Stimulated activated CD4-positive, alpha-beta T cell treated with anti-CD3 and anti-CD28 coated beads, Interleukin-2, amount 100 ng/mL, for 4 hours (primary cell): ENCODE results near the gene FILIP1L.

Experiments
- DNase-seq: peaks from one replicate; pipeline ENCODE4 v3.0.0-alpha.2; 2020; ENCODE audit warnings: low read depth

Gene FILIP1L

GRCh38 chr3:100114413-100115030, at the start of gene FILIP1L:
Gene FILIP1L, minus strand, starts transcription at chr3:100114501.
- no peak for DNase-seq

DNA sequence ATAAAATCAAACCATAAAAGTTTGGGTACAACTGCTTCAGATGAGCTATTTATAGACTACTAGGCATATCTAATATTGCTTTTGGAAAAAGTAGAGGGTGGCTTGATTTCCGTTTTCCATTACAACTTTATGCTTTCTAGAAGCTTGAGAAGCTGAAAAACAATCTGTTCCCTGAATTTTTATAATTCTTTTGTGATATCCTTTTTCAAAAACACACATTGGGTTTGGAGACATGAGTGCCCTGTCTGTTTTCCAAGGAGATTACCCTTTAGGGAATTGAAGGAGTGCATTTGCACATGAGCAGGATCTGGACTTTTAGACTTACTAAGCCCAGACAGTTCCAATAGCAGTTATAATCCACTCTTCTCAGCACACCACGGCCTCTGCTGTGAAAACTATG, 49.5 kb upstream of the FILIP1L start:
- no peak for DNase-seq

GRCh38 chr3:100160521-100160920, 46.2 kb upstream of the FILIP1L start:
- DNase-seq: no peak

DNA sequence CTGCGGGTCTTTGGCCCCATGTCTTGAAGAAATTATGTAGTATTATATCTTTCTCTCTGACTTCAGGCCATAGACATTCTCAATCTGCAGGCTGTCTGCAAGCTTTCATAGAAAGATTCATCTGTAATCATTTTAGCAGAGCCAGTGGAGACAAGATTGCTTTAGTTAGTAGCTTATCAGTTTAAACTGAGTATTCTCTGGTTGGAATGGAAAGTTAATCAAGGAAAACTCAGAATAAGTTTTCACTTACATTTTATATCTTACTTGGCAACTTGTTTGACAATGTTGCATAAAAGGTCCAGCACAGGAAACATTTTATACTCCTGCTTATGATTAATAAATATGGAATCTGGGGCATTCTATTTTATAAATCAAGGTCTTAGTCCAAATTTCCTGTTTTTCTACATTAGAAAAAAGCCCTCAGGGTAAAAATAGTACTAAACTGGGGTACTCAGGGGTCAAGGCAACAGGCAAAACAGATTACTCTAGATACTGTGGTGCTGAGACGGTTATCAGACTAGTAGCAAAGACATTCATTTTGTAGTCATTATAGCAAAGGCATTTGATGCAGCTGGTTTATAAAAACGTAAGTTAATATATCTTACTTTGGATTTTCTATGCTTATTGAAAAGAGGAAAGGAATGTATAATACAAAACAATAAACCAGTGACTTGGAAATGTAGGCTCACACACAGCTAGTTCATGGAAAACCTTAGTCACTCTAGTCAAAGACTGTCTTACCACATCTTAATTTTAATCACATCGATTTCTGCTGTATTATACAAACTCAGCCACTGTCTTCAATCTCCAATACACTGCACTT, 45.2 kb upstream of the FILIP1L start:
- DNase-seq: no peak

GRCh38 chr3:100158918-100159330, 44.6 kb upstream of the FILIP1L start:
- no peak for DNase-seq

DNA sequence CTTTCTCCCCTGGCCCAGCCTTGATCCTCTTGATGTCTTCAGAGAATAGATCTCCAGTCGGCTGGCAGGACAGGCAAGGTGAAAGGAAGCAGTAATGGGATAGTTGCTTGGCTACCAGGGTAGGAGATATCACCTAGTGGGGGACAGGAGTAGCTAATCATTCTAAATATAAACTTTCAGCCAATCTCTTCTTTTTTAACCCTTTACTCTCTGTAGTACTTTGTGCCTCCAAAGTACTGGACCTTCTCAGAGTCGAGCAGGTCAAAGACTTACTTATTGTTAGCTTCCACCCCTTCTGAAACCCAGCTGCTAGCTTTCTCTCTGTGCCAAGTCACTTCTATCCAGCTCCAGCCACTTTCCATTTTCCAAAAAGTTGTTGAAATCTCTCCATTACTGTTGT, 43.4 kb upstream of the FILIP1L start:
- no peak for DNase-seq

DNA sequence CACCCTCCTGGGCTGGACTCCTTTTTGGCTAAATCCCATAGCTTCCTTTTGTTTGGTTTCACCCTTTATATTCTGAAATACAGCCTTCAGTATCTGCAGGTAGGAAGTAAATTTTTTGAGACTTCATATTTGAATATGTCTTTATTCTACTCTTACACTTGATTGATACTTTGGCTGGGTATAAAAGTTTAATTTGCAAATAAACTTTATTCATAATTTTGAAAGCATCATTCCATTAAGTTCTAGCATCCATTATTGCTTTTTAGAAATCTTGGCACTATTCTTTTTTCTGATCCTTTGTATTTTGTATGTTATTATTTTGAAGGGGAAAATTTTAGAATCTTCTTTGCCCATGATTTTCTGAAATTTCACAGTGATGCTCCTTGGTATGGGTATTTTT, 41.3 kb upstream of the FILIP1L start:
- DNase-seq: no peak

DNA sequence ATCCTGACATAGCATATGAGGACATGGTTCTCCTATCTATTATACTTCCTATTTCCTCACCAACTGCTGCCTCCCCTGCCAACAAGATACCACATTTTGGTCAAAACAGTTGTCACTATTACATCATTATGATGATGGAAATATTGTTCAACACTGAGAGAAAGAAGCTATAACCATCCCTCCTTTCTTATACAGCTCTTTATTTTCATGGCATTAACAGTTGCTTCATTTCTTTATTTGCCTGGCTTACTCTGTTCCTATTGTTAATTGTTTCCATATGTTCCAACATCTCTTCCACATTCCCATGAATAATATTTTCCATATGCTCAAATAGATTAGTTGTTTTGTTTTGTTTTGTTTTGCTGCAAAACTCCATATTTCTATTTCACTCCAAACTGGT, 40.8 kb upstream of the FILIP1L start:
- no peak for DNase-seq

- no peak for DNase-seq
These were observed 39.9 kb upstream of the FILIP1L start for GRCh38 chr3:100154171-100154570.

- DNase-seq: no peak
These were observed 36.9 kb upstream of the FILIP1L start for GRCh38 chr3:100151024-100151707.

GRCh38 chr3:100150473-100150872, 36.2 kb upstream of the FILIP1L start:
- DNase-seq: no peak

DNA sequence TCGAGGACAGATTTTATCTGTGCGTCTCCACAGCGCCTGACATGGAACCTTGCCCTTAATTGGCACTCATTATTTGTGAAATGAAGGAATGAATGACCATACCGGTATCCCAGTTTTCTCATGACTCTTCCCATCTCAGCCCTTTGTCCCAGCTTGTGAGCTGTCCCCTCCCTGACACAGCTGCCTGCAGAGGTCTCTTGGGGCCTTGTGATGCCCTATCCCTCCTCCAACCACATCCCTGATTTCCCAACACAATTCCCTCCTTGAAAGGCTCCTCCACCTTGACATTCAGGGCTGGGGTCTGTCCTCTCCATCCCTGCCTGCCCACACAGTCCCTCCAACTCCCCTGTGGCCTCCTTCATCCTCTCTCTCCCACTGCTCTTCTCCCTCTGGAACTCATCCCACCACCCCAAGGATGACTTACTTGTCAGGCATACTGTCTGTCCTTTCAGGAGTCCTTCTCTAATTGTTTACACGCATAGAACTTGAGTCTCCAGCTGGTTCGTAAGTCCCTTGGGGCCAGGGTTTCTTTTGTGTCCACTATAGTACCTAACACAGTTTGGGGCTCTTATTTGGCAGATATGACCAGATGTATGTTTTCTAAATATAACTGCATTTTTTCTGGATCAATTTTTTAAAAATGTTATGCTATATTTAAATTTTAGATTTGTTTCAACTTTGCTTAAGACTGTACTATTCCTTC, 35.6 kb upstream of the FILIP1L start:
- DNase-seq: no peak

GRCh38 chr3:100149130-100149529, 34.8 kb upstream of the FILIP1L start:
- no peak for DNase-seq

DNA sequence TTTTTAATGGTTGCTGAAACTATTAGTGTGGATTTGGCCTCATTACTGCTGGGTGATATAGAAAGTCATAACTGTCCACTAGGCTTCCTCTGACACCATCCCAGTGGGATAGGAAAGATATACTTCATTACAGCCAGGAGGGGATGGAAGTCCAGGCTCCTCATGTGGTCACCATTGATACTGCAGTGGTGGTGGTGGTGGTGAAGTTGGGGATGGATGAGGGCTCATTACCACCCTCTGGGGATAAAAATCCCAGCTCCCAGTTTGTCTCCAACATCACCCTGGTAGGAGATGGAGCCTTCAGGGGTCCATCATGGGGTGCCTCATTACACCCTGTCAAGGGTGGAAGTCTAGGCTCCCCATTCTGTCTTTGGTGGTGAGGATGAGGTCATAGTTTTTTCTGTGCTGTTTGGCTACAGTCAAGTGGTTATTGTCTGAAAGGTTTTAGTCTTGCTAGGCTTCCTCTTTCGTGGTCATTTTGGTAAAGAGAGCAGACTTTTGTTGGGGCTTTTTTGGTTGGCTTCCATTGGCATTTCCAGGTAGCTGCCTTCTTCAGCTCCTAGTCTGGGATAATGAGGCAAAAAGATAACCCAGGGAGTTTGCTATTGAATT, 30.1 kb upstream of the FILIP1L start:
- DNase-seq: no peak

DNA sequence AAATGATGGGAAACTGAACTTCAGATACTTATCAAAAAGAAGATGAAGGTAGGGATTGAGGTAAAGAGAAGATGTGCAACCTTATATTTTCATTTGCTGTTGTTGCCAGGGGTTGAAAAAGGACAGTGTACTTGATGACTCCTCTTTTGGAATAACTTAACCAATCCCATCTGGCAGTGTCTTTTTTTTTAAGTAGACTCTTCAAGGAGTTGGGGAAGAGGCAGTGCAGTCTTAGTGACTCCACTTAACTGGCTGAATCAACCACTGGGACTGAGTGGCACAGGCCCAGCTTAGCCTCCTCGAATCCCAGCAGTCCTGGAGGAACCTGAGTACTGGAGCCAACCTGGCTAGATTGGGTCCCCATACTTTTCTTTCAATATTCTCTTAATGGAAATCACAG, 27.3 kb upstream of the FILIP1L start:
- no peak for DNase-seq

- DNase-seq: no peak
These were observed 26.7 kb upstream of the FILIP1L start for GRCh38 chr3:100140976-100141375.

DNA sequence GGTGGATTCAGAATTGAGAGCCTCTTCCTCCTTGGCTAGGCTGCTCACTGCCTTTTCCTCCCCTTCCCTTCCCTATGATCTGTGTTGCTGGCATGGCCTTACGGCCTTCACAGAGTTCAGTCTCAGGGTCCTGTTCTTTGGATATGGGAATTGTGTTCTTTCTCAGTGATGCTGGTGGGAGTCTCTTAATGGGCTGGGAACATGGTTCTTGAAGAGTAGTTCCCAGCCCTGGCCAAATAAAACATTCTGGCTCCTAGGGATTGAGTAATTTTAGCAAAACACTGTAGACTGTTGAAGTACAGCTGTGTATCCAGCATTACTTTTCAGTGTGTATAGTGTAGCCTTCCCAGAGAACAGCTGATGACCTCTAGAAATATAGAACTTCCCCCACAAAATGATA, 22.6 kb upstream of the FILIP1L start:
- DNase-seq: no peak

GRCh38 chr3:100131241-100131640, 16.9 kb upstream of the FILIP1L start:
- no peak for DNase-seq

DNA sequence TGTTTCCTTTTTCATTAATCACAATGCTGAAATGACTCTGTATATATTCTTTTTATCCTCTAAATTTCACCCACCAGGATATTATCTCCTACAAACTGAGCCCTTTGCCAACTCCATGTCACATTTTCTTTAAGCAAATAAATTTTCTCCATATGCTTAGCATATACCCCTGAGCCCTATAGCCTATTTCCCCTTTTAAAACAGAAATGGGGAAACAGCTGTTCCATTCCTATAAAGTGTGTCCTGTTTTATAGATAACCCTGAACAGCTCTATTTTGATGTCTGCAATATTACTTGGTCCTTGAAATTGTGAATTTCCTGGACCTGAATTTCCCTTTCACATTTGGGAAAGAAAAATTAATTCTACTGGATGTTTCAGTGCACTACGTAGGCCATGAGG, 15.6 kb upstream of the FILIP1L start:
- DNase-seq: no peak

DNA sequence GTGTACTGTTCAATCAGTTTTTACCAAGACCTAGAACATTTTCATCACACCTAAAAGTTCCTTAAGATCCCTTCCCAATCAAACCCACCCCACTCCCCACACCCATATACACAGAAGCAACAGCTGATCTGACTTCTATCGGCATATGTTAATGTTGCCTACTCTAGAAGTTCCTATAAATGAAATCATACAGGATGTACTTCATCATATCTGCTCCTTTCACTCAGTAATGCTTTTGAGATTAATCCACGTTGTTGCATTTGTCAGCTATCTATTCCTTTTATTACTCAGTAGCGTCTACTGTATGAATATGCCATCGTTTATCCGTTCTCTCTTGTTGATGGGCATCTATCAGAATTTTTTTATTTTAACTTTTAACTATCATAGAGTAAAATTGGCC, 14.3 kb upstream of the FILIP1L start:
- no peak for DNase-seq

DNA sequence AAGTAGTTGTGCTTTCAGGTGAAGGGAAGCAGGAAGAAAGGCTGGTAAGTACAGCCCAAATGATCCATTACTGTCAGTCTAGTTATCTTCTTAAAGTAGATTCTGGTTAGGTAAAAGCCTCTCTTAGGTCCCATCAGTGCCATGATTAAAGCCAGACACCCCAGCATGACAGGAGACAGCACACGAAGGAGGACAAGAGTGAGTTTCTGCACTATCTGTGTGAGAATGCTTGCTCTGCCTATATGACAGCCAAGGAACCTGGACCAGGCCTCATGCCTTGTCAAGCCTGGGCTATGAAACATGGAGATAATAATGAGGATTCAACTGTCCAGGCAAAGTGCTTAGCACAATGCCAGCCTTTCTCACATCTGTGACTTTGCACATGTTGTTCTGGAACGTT, 13.5 kb upstream of the FILIP1L start:
- DNase-seq: no peak
